GM18507 (cell line): ENCODE results near the gene AGL.
"Not testable (repeated sequence)": the region's sequence is repeated elsewhere in the genome, so short reads cannot be mapped to it uniquely, and the experiment has no call there.

Source experiments
- DNase-seq: peaks from one replicate; pipeline ENCODE4 v3.0.0; 2011; ENCODE audit warnings: low read depth; ENCODE audit not compliant: insufficient read length; ENCODE audit errors: extremely low spot score
- FAIRE-seq: peaks from 2 replicates; lab custom pipeline; 2011; peaks lifted over from hg19 to GRCh38; lab: Jason Lieb, UNC

The AGL gene

DNA sequence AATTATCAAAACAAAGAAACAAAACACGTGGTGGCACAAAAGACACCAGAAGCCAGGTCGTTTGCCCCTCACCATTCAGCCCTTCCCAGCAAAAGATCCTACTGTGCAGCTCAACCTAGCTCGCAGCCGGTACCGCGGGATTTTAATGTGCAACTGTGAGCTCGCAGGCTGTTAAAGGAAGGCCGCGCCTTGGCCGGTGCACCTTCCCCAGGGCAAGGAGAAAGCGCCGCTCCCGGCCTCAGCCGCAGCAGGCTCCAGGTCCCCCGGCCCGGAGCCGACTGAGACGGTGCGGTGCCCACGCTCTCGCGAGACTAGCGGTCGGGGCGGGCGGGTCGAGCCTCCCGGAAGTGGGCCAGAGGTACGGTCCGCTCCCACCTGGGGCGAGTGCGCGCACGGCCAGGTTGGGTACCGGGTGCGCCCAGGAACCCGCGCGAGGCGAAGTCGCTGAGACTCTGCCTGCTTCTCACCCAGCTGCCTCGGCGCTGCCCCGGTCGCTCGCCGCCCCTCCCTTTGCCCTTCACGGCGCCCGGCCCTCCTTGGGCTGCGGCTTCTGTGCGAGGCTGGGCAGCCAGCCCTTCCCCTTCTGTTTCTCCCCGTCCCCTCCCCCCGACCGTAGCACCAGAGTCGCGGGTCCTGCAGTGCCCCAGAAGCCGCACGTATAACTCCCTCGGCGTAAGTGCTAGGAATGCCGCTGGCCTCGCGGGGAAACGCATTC lies at the start of gene AGL:
TSS of gene AGL (plus strand) at position 618 of the 715 bp plus-strand sequence. CDS start 682 bp downstream, outside the sequence.
- FAIRE-seq, result peak; percentile 86
- peak; percentile 85 for DNase-seq

DNA sequence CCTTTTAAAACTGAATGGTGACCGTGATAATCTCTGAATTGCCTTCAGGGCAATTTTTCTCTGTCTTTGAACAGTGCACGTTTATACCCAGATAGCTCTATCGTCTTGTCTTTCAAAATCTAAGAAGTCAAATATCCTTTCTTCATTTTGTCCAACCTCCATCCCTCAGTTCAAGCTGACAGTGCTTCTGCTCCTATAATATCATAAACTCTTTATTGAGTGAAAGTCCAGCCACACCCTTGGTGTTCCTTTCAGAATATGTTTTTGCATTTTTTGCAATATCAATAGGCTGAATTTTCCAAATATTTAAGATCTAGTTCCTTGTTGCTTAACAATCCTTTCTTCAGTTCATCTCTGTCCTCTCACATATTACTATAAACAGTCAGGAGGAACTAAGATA lies 48.6 kb upstream of the AGL start:
- no peak for FAIRE-seq
- DNase-seq, result no peak

DNA sequence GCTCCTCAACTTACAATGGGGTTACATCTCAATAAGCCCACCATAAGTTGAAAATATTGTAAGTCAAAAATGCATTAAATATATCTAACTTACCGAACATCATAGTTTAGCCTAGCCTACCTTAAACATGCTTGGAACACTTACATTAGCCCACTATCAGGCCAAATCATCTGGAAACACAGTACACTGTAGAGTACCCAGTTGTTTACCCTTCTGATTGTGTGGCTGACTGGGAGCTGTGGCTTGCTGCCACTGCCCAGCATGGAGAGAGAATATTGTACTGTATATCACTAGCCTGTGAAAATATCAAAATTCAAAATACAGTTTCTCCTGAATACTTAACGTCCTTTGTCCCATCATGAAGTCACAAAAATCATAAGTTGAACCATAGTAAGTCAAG lies 43.3 kb upstream of the AGL start:
- no peak for FAIRE-seq
- DNase-seq, result no peak

DNA sequence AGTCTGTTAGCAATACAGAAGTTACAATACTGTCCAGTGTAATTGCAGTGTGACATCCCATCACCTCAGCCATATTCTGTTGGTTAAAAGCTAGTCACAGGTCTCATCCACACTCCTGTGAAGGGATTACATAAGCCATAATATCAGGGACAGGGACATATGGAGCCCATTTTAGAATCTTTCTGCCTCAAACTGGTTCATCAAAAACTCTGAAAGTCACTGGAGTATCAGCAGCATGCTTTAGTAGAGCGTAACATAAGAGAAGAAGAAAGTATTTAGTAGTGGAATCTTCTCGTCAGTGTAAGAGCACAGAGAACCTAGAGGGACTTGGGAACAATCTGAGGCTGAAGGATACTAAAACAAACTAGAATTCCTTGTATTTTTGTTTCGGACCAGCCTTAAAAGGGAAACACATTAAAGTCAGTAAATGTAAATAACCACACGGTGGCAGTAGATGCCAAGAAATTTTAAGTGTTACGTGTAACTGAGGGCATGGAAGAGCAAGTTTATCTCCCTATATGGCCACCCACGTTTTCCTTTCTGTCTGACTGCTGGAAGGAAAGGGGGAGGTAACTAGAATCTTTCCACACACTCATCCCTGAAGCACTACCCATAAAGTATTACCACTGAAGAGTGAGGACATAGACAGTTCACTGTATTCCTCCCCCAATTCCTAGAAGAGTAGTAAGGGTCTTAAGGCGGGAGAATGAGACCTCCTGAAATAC lies 41.6 kb upstream of the AGL start:
- DNase-seq, result peak; percentile 52
- peak; percentile 96 for FAIRE-seq

DNA sequence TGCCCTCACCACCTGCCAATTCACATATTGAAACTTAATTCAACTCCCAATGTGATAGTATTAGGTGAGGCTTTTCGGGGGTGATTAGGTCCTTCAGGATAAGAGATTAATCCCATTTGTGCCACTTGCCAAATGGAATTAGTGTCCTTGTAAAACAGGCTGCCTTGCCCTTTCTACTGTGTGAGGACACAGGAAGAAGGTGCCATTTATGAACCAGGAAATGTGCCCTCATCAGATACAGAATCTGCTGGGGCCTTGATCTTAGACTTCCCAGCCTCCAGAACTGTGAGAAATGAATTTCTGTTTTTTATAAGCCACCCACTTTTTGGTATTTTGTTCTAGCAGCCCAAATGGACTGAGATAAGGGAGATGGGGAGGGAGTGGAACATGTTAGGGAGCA lies 39.1 kb upstream of the AGL start:
- FAIRE-seq (no peak), DNase-seq (no peak)

DNA sequence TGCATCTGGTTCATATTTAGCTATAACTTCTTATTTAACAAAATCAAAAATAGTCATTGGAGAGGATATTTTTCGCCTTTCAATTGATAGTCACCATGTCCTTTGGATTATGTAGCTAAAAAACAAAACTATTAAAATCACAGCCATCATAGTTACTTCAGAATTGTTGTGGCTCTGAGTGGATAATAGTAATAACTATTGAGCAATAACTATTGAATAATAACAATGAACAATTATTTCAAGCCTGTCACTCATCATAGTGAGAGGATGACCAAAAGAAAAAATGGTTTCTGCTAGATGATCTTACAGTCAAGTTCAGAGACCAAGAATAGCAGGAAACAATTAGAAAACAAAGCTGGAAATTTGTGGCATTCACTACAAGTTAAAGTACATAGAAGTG lies 38.4 kb upstream of the AGL start:
- no peak for FAIRE-seq
- no peak for DNase-seq

DNA sequence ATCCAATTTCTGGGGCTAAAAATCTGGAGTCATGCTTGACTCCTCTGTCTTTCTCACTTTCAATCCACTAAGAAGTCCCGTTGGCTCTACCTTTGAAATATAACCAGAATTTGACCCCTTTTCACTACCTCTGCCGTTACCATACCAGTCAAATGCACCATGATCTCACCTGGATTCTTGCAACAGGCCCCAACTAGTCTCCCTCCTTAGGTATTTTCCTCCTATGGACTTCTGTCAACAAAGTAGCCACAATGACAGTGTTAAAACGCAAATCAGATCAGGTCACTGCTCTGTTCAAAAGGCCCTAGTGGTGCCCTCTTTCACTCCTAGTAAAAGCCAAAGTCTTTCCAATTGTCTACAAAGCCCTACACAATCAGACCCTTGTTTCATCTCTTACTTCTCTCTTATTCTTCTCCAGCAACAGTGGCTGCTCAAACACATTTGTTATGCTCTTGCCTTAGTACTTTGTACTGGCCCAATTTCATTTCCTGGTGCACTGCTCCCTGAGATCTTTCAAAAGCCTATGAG lies 35.7 kb upstream of the AGL start:
- no peak for DNase-seq
- no peak for FAIRE-seq

DNA sequence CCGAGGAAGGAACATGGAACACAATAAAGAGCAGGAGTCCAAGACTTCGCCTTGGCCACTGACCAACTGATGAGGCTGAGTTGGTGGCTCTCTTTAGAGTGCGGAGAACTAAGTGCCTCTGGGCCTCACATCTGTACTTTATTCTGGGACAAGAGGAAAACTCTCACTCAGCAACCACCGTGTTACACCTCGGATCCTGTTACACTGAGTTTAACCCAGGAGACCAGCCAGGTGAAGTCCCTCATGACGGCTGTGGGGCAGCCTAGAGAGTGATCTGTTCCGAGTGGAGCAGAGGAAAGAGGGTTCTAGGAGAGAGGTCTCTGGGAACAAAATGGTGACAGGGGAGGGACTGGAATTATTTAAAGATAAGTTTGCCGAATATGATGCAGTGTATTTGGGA lies 33.5 kb upstream of the AGL start:
- DNase-seq (no peak), FAIRE-seq (no peak)

DNA sequence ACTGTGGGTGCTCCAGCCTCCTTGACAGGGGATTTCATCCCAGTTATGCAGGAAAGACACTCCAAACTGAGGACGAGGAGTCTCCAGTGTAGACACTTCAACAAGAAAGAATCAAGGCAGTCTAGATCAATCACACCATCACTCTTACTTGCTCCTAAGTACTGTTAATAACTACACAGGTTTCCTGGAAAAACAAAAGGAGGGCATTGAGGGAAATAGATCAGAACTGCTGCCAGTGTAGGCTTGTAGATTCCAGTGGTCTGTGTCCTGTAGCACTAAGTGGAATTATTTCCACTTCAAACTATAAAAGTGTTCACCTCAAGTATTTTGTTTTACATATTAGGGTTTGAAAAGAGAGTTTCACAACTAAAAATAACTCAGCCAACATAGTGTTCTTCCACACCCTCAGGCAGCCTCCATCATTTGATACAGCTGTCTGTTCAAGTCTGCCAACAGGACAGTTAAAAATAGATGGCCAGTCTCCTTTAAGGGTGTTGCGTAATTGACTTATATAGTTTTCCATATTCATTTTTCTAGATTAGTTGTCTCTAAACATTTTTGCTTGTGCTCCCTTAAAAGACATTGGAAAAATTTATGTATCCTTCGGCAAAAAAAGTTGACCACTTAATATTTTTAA lies 32.0 kb upstream of the AGL start:
- FAIRE-seq (no peak), DNase-seq (no peak)

DNA sequence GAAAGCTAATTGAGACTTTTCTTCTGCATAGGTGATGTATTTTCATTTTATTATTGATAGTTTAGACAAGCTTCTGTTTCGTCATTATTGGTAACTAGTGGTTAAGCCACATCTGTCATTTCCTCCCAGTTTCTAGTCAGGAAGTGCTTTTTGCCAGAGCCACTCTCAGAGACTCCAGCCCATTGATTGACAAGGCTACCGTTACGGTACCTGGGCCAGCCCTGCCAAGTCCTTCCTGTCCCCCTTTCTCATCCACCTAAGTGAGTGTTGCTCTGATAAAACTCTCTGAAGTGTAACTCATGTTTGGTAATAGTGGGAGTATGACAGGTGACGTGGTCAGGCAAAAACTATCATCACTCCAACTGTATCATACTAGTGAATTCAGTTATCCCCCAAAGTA lies 29.6 kb upstream of the AGL start:
- DNase-seq, result peak; percentile 23
- peak; percentile 89 for FAIRE-seq

DNA sequence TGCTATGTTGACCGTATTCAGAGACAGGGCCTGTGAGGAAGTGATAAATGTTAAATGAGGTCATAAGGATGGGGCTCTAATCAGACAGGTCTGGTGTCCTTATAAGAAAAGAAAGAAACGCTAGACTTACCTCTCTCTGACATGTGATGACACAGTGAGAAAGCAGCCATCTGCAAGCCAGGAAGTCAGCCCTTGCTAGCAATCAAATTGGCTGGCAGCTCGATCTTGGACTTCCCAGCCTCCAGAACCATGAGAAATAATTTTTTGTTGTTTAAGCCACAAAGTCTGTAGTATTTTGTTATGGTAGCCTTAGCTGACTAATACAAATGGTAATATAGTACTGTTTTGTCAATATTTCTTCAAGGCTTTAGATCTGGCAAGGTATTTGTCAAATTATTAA lies 25.1 kb upstream of the AGL start:
- no peak for DNase-seq
- no peak for FAIRE-seq

DNA sequence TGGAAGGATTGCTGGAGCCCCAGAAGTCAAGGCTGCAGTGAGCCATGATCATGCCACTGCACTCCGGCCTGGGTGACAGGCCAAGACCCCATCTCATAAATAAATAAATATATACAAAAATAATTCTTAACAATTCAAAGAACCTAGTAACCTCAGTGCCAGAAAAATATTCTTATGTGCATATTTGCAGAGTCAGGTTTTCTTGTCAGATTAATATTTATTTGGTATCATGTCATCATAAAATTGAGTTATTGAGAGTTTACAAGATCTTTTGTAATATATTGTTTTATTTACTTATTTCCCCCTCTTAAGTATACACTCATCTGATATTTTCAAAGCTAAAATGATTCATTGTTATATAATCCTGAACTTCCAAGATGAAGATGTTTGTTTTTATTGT lies 24.5 kb upstream of the AGL start:
- FAIRE-seq (no peak), DNase-seq (no peak)

DNA sequence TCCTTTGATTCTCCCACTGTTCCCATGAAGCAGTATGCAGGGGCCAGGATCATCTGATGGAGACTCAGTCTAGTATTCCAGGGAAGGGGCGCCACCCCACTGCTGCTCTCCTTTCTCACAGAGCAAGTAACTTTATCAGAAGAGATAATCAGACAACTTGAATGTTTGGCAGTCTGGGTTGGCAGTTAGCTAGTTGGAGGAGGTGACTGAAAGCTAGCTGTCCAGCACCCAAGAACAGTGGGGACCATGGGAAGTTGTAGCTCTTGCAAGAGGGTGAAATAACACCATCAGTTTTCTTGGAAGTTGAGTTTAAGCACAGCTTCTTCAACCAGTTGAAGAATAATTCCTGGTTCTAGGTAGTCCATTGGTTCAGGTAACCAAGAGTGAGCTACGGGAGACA lies 22.2 kb upstream of the AGL start:
- DNase-seq (no peak), FAIRE-seq (no peak)

DNA sequence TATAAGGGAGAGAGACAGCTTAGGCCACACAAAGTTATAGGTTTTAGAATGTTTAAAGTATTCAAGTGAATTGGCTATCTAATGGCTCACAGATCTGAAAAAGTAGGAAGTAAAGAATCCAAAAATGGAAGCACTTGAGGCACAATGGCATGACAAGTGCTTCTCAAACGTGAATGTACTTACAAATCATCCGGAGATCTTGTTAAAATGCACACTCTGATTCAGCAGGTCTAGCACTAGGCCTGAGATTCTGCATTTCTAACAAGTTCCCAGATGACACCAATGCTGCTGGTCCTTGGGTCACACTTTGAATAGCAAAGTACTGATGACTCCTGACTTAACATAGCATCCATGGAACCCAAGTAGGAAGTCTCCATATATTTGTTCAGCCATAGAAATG lies 20.9 kb upstream of the AGL start:
- FAIRE-seq (no peak), DNase-seq (no peak)

DNA sequence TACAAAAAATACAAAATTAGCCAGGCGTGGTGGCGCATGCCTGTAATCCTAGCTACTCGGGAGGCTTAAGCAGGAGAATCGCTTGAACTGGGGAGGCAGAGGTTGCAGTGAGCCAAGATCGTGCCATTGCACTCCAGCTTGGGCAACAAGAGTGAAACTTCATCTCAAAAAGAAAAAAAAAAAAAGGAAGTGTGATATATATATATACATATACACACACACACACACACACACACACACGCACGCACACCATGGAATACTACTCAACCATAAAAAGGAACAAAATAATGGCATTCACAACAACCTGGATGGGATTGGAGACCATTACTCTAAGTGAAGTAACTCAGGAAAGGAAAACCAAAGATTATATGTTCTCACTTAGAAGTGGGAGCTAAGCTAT lies 16.2 kb upstream of the AGL start:
- not testable (repeated sequence) for DNase-seq, FAIRE-seq

DNA sequence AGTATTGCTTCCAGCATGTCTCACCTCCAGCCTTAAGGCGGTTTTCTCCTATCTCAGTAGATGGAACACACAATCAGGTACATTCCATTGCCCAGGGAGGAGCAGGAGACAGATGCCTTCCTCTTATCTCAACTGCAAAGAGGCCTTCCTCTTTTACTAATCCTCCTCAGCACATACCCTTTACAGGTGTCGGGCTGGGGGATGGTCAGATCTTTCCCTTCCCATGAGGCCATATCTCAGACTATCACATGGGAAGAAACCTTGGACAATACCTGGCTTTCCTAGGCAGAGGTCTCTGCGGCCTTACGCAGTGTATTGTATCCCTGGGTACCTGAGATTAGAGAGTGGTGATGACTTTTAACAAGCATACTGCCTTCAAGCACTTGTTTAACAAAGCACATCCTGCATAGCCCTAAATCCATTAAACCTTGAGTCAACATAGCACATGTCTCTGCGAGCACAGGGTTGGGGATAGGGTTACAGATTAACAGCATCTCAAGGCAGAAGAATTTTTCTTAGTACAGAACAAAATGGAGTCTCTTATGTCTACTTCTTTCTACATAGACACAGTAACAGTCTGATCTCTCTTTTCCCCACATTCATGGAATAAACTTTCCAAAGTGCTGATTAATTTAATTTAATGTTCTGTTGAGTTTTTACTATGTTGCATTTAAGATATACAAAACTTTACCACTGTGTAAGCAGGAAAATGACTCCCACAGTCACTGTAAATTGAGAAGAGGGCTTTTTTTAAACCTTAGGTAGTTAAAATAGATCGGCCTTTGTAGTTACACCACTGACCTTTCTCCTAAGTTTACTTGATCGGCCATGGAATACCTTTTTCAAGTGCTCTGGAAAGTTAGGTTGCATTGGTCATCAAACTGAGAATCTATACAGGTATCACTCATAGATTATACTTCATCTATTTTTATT lies 13.7 kb upstream of the AGL start:
- not testable (repeated sequence) for FAIRE-seq, DNase-seq

DNA sequence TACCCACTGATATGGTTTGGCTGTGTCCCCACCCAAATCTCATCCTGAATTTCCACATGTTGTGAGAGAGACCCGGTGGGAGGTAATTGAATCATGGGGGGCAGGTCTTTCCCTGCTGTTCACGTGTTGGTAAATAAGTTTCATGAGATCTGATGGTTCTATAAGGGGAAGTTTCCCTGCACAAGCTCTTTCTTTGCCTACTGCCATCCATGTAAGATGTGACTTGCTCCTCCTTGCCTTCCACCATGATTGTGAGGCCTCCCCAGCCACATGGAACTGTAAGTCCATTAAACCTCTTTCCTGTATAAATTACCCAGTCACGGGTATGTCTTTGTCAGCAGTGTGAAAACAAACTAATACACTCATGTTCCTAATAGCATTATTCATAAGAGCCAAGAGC lies 9.8 kb upstream of the AGL start:
- not testable (repeated sequence) for FAIRE-seq

DNA sequence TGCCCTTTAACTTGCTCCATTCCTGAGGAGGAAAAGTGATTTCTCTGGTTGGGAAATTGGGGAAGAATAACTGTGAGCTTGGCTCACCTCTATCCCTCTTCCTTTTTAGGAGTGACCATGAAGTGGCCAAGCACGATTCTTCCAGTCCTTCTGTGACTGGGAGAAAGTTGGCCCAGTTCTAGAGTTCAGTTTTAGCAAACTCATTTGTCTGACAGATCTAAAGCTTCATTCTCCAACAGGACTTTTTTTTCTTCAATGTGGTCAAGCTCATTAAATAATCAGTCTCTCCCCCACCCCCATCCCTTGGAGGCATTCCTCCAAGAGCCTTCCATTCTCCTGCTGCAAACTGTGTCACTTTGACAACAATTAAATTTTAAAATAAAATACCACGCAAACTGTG lies 6.4 kb upstream of the AGL start:
- DNase-seq (no peak), FAIRE-seq (no peak)

More for the DNA sequence above, 9.8 kb upstream of the AGL start:
- DNase-seq, result not testable (repeated sequence)

DNA sequence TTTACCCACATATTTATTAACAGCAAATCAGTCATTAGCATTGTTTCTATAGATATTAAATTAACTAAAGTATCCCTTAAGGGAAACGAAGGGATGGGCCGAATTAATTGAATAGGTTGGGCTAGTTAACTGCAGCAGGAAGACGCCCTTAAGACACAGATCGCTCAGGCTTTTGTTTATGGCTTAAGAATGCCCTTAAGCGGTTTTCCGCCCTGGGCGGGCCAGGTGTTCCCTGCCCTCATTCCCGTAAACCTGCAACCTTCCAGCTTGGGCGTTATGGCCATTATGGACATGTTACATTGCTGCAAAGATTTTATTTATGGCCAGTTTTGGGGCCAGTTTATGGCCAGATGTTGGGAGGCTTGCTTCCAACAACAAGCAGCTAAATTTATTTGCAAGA lies 5.0 kb upstream of the AGL start:
- not testable (repeated sequence) for FAIRE-seq, DNase-seq

DNA sequence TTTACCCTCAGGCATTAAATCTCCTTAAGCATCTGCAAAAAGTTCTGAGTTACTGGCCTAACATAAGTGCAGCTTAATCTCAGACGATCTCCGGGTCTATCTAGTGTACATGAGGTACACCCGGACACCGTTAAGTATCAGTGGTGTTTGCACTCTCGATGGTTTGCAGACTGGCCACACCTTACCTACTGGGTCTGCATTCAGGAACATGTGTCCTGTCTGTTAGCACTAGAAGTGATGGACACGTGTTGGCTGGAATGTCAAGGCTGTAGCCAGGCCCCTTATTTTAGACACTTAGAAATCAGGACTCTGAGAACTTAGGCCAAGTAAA lies 783 bp upstream of the AGL start:
- DNase-seq, result no peak
- peak; percentile 66 for FAIRE-seq
